Activated CD8-positive, alpha-beta T cell treated with anti-CD3 and anti-CD28 coated beads for 36 hours (primary cell): ENCODE measurements around the gene CREB3. TPM values are rescaled to one million over a fixed set of nuclear protein-coding genes. Genes with fewer than 3 reads are reported as not detected.
A peak's percentile ranks its signal among the peaks of the same experiment; 100 is the strongest.

ENCODE experiments used
- ATAC-seq: fragments of 200-7000 bp; cut with Tn5 transposase; one replicate; pipeline ENCODE4 v1.10.0; 2021; ENCODE audit warnings: mild to moderate bottlenecking, moderate library complexity
- CTCF ChIA-PET: fragments of 350-600 bp; sonication (Branson Sonifier 250); formaldehyde crosslinking; loops from one replicate; lab custom pipeline; 2021; ENCODE audit warnings: antibody characterized with exemption; lab: Charles Lee
- POLR2A ChIA-PET: fragments of 350-600 bp; sonication (Branson Sonifier 250); formaldehyde crosslinking; loops from one replicate; lab custom pipeline; 2021; ENCODE audit warnings: antibody characterized with exemption; lab: Charles Lee
- DNase-seq: peaks from one replicate; pipeline ENCODE4 v3.0.0-alpha.2; 2020
- H3K27ac Mint-ChIP-seq: one replicate; pipeline ENCODE4 v1.8.0; 2021; ENCODE audit warnings: mild to moderate bottlenecking, mixed read lengths
- H3K27me3 Mint-ChIP-seq: one replicate; pipeline ENCODE4 v1.8.0; 2021; ENCODE audit warnings: mixed read lengths
- H3K36me3 Mint-ChIP-seq: one replicate; pipeline ENCODE4 v1.8.0; 2021; ENCODE audit warnings: low read depth, mixed read lengths
- H3K4me1 Mint-ChIP-seq: one replicate; pipeline ENCODE4 v1.8.0; 2021; ENCODE audit warnings: low read depth, mixed read lengths
- H3K4me3 Mint-ChIP-seq: one replicate; pipeline ENCODE4 v1.8.0; 2021; ENCODE audit warnings: mild to moderate bottlenecking, moderate library complexity, mixed read lengths
- H3K9me3 Mint-ChIP-seq: one replicate; pipeline ENCODE4 v1.8.0; 2021; ENCODE audit warnings: mixed read lengths
- intact Hi-C: fragments of 100-400 bp; cut with micrococcal nuclease; formaldehyde crosslinking; loops from one replicate; pipeline ENCODE4 v1.10.0; 2022
- total RNA-seq, 2 experiments: library from RNA; stranded (reverse); gene quantifications; one replicate each; pipeline ENCODE4 v1.2.3, GENCODE V29; 2021
- TF ChIP-seq, protein P1 (sequence below): fragments of 200-600 bp; IDR thresholded peaks from one replicate; pipeline ENCODE4 v1.8.0; 2022; ENCODE audit warnings: antibody characterized with exemption, mild to moderate bottlenecking

Gene CREB3
- total RNA-seq, 2 experiments from 2014 or later: 22.3 to 22.4 TPM

- ChIA-PET CTCF (interaction anchor here (0.8 to 6.6 kb wide), 10 partner anchors 8 to 143 kb away, joined by 3 to 51 read pairs (median 6); no protein-coding TSS in a partner anchor), POLR2A (interaction anchor here (1.2 to 2.9 kb wide), 2 partner anchors 13 to 18 kb away, joined by 3 to 16 read pairs; partner anchors contain the start of genes CREB3 and TLN1)
- DNase-seq: no peak
- Mint-ChIP-seq H3K9me3 (no peaks in the 10 kb centered on the region), H3K4me1 (peaks cover 46% of the 10 kb centered on the region), H3K36me3 (peaks cover 15% of the 10 kb centered on the region), H3K4me3 (peak overlapping the region; percentile 85), H3K27me3 (no peaks in the 10 kb centered on the region), H3K27ac (no peak overlapping the region)
- intact Hi-C loops: no loop called here
- TF ChIP-seq, protein P1, sequence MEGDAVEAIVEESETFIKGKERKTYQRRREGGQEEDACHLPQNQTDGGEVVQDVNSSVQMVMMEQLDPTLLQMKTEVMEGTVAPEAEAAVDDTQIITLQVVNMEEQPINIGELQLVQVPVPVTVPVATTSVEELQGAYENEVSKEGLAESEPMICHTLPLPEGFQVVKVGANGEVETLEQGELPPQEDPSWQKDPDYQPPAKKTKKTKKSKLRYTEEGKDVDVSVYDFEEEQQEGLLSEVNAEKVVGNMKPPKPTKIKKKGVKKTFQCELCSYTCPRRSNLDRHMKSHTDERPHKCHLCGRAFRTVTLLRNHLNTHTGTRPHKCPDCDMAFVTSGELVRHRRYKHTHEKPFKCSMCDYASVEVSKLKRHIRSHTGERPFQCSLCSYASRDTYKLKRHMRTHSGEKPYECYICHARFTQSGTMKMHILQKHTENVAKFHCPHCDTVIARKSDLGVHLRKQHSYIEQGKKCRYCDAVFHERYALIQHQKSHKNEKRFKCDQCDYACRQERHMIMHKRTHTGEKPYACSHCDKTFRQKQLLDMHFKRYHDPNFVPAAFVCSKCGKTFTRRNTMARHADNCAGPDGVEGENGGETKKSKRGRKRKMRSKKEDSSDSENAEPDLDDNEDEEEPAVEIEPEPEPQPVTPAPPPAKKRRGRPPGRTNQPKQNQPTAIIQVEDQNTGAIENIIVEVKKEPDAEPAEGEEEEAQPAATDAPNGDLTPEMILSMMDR: no peak
- no peak for ATAC-seq
These were observed 14.1 kb downstream of the CREB3 start for GRCh38 chr9:35746583-35746982.

GRCh38 chr9:35748242-35748857 is 15.9 kb downstream of the CREB3 start:
- intact Hi-C loops: no loop called here
- no peaks in the 10 kb centered on the region for H3K27me3 Mint-ChIP-seq
- H3K4me1 Mint-ChIP-seq: peaks cover 32% of the 10 kb centered on the region
- TF ChIP-seq, protein P1: no peak
- peak overlapping the region; percentile 66 for H3K27ac Mint-ChIP-seq
- H3K36me3 Mint-ChIP-seq: peaks cover 19% of the 10 kb centered on the region
- H3K9me3 Mint-ChIP-seq: no peaks in the 10 kb centered on the region
- DNase-seq: peak; percentile 49
- CTCF ChIA-PET: interaction anchor here (0.7 to 6.6 kb wide), 18 partner anchors 8 to 263 kb away, joined by 3 to 51 read pairs (median 4); partner anchors contain the start of genes CCDC107, HINT2, RMRP and SPAG8
- ATAC-seq: no peak
- H3K4me3 Mint-ChIP-seq: peak overlapping the region; percentile 85
- POLR2A ChIA-PET: interaction anchor here (0.8 to 2.9 kb wide), 5 partner anchors 8 to 21 kb away, joined by 3 to 16 read pairs (median 5); partner anchors contain the start of genes CREB3 and TLN1

- H3K36me3 Mint-ChIP-seq: peaks cover 21% of the 10 kb centered on the region
- DNase-seq: peak; percentile 76
- CTCF ChIA-PET: interaction anchor here (0.7 to 6.6 kb wide), 26 partner anchors 8 to 262 kb away, joined by 3 to 51 read pairs (median 4); partner anchors contain the start of genes CCDC107, HINT2, RMRP and SPAG8
- peak within 1 kb of the TSS; percentile 94 for H3K4me3 Mint-ChIP-seq
- intact Hi-C loops: no loop called here
- ATAC-seq: peak; percentile 85
- peak within 1 kb of the TSS; percentile 88 for H3K27ac Mint-ChIP-seq
- H3K27me3 Mint-ChIP-seq: no peaks in the 10 kb centered on the region
- POLR2A ChIA-PET: interaction anchor here (0.8 to 2.9 kb wide), 6 partner anchors 8 to 22 kb away, joined by 3 to 16 read pairs (median 5); partner anchors contain the start of genes CREB3 and TLN1
- H3K9me3 Mint-ChIP-seq: no peaks in the 10 kb centered on the region
- H3K4me1 Mint-ChIP-seq: peaks cover 32% of the 10 kb centered on the region
- TF ChIP-seq, protein P1: no peak
These were observed 16.5 kb downstream of the CREB3 start, which contains the start of the genes GBA2 and RGP1 for GRCh38 chr9:35748858-35749514. Gene GBA2 (minus strand): TSS chr9:35749228. CDS start chr9:35748704, 524 bp downstream. Gene RGP1 (plus strand): TSS chr9:35749287. CDS start chr9:35749756, 469 bp downstream.

DNA sequence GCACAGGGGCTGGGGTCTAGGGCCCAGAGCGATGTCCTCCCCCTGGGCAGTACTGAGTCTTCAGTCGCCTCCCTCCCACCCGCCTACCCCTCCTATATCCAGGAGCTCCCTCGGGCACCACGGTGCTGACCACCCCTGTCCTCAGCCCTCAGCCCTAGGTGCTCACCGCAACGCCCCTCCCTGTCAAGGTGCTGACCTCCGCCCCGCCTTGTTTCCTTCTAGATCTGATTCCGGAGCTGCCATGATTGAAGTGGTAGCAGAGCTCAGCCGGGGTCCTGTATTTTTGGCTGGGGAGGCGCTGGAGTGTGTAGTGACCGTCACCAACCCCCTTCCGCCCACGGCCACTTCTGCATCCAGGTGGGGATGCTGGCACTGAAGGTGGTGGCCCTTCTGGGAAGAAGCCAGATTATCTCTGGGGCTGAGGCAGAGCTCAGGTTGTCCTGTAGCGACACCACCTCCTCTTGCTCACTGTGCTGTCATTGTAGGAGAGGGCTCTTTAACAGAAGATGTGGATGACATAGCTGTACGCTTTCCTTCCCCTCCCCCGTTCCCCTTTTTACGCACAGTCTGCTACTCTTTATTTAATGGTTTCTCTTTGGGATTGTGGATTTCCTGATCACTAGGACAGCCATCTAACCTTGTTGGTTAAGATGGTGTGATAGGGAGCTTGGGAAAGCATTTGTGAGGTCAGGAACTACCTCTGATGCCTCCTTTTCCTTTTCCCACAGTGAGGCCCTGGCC is 17.2 kb downstream of the CREB3 start:
- no peaks in the 10 kb centered on the region for H3K27me3 Mint-ChIP-seq
- peak overlapping the region; percentile 88 for H3K27ac Mint-ChIP-seq
- peaks cover 17% of the 10 kb centered on the region for H3K36me3 Mint-ChIP-seq
- peaks cover 30% of the 10 kb centered on the region for H3K4me1 Mint-ChIP-seq
- TF ChIP-seq, protein P1: no peak
- ChIA-PET POLR2A (interaction anchor here (1.1 to 1.2 kb wide), 2 partner anchors 17 to 21 kb away, joined by 3 to 4 read pairs; partner anchors contain the start of genes CREB3 and TLN1), CTCF (interaction anchor here (0.8 to 3.9 kb wide), 14 partner anchors 10 to 146 kb away, joined by 3 to 21 read pairs (median 4); partner anchors contain the start of gene HINT2)
- ATAC-seq (peak; percentile 64), DNase-seq (peak; percentile 64)
- no peaks in the 10 kb centered on the region for H3K9me3 Mint-ChIP-seq
- intact Hi-C loops: no loop called here
- peak overlapping the region; percentile 94 for H3K4me3 Mint-ChIP-seq
